PC-9 (cell line): ENCODE results near the gene HIBCH.

Experiments used
- EZH2 ChIP-seq: fragments of 200-600 bp; sonication (generic); IDR thresholded peaks from 2 replicates; pipeline ENCODE4 v1.8.0; 2017; ENCODE audit warnings: antibody characterized with exemption, low read depth
- TF ChIP-seq, protein P1 (sequence below): fragments of 200-600 bp; sonication (generic); conservative IDR thresholded peaks from 2 replicates; pipeline ENCODE4 v1.6.1; 2017; ENCODE audit warnings: mixed run types, antibody characterized with exemption, mild to moderate bottlenecking, moderate library complexity

DNA sequence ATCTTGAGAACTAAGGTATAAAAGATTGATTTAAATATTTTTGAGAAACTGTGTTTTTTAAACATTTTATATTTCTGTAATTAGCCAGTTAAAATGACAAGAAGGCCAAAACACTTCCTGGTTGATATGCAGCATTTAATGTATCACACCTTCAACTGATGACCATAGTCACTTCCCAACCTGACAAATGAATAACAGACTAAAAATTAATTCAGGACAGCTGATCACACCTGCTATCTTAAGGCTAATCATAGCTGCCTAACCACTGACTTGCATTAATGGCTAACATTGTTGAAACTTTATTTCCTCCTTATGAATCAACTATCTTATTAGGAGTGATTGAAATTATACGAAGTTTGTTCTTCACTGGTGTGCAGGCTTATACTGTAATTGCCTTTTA lies 131.3 kb downstream of the HIBCH start:
- TF ChIP-seq EZH2: no peak
- TF ChIP-seq, protein P1, sequence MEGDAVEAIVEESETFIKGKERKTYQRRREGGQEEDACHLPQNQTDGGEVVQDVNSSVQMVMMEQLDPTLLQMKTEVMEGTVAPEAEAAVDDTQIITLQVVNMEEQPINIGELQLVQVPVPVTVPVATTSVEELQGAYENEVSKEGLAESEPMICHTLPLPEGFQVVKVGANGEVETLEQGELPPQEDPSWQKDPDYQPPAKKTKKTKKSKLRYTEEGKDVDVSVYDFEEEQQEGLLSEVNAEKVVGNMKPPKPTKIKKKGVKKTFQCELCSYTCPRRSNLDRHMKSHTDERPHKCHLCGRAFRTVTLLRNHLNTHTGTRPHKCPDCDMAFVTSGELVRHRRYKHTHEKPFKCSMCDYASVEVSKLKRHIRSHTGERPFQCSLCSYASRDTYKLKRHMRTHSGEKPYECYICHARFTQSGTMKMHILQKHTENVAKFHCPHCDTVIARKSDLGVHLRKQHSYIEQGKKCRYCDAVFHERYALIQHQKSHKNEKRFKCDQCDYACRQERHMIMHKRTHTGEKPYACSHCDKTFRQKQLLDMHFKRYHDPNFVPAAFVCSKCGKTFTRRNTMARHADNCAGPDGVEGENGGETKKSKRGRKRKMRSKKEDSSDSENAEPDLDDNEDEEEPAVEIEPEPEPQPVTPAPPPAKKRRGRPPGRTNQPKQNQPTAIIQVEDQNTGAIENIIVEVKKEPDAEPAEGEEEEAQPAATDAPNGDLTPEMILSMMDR: no peak
